DMS114 treated with DMSO at 0.1 percent for 48 hours (cell line): ENCODE measurements around the gene TCERG1L.
"Not testable (repeated sequence)": the region's sequence is repeated elsewhere in the genome, so short reads cannot be mapped to it uniquely, and the experiment has no call there.

Experiments used
- DNase-seq: peaks from one replicate; lab custom pipeline; 2025; ENCODE audit not compliant: unreplicated experiment; lab: John Stamatoyannopoulos, UW

Gene TCERG1L

DNA sequence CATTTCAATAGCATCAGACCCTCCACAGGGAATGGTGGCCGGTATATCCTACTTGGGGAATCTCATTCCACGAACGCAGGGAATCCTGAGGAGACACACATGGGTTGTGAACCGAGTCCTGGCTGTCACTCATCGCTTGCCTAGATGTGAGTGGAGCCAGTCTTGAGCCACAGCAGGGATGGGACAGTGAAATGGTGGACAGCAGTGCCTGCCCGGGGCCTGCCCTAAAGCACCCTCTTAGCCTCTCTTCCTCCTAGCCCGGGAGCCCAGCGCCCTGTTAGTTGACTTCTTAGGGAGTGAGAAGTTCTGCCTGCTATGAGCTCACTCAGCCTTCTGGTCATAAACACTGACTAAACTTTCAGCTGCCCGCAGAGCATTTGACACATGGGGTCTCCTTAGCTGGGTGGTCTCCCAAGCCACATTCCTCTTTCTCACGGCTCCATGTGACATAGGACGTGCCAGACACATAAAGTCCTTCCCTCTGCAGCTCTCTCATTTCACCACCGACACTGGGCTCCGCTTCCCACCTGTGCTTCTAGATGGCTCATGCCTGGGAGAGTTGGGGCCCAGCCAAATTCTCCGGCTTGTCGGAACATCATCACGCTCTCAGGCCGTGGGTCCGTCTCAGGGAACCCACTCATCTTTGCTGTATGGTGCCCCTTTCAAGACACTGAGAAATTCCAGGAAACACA lies 60.9 kb downstream of the TCERG1L start:
- no peak for DNase-seq

DNA sequence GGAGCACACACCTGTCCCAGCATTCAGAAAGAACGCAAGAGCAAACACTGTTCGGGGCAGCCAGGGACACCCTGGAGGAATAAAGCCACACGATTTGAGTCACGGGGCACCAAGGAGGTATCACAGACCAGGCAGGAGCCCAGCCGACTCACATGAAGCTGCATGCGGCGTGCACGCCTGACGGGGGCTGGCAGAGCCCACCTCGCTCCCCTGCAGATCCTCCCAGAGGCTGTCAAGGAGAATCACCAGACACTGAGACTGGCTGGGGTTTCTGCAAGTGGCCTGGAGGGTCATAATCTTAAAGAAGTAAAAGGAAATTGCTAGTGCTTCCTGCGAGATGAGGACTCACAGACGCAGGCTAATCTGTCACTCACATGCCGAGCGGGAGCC lies 61.6 kb downstream of the TCERG1L start:
- DNase-seq: no peak

DNA sequence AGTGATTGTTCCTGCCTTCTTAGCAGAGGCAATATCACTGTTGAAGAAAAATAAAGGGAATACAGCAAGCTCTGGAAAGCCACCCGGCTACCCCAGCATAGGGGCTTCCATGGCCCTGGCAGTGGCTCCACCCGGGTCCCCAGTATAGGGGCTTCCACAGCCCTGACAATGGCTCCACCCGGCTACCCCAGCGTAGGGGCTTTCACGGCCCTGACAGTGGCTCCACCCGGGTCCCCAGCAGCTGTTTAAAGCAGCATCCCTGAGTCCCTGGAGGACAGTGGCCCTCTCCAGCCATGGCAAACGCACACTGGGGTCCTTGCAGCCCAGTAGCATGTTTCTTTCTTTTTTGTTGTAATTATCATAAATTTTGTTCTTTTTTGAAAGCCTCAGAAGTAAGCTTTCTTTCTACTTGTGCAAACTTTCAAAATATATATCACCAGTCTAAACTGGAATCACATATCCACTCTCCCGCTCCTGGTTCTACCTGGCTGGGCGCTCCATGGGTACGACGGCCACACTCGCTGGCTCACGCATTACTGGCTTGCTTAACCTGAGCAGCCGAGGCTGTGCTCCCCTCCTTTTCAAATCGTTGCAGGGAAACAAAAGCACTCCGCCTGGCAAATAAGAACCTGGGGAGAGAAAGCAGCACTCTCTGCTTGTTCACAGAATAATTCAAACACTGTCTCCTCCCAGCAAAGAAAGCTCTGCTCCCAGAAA lies 62.1 kb downstream of the TCERG1L start:
- no peak for DNase-seq

DNA sequence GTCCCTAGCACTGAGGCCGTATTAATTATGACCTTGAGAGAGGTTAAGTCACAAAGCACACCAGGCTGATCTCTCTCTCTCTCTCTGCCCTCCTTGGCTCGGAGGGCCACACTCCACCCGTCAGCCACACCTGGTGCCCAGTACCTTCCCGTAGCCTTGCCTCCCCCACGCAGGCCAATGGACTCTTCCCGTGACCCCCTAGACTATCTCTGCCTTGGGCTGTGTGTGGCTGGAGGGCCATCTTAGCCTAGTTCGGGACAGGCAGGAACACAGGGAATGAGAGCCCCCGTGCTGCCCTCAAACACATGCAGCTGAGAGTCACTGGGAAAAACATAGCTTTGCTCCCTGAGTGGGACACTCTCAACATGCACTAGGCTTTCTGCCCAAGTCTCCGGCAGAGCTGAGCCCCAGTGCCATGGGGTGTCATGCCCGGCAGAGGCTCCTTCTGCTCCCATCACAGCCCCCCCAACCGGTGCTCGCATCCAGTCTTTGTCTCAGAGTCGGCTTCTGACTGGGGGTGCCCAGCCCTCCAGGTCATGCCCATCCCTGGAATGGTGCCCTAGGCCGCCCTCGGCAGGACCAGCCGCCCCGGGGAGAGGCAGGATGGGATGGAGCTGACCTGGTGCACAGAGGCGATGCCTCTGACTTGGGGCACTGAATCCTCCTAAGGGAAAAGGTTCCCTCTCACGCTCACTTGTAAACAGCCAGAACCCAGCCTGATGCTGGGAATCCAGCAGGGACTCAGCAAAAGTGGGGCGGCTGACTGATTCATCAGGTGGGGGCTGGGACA lies 63.0 kb downstream of the TCERG1L start:
- no peak for DNase-seq

DNA sequence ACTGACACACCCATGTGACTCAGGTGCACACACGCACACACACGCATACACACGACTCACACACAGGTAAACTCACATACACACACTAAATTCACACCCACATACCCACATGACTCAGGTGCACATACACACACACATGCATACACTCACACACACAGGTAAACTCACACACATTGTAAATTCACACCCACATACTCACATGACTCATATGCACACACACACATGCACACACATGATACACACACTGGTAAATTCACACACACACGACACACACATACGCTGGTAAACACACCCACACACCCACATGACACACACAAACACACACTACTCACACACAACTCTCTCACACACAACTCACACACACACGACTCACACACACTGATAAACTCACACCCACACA lies 63.6 kb downstream of the TCERG1L start:
- no peak for DNase-seq

DNA sequence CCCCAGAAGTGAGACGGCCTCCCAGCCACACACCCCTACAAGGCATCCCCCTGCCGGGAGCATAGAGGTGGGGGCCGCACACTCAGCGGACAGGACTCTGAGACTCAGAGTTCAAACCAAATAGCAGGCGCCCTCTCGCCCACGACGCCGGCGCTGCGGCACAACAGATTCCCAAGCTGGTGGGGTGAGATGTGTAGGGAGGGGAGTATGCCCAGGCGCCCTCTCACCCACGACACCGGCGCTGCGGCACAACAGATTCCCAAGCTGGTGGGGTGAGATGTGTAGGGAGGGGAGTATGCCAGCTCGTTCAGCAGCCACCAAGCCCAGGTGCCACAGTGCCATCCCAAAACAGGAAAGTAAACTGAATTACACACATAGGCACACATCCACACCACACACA lies 64.7 kb downstream of the TCERG1L start:
- no peak for DNase-seq

DNA sequence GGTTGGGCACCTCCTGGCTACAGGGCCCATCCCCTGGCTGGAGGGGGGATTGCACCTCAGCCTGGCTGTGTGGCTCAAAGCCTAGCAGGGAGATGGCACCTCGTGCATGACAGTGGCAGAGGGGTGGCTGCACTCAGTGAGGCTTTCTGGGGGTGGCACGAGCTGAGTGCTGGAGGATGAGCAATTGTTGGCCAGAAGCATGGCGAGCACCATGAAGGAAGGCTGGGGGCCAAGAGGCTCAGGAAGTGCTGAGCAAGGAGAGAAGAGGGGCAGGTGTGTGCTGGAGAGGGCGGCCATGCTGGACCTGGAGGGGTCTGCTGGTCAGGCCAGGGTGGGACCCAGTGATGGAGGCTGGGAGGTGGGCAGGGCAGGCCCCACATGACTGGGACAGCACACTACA lies 65.4 kb downstream of the TCERG1L start:
- no peak for DNase-seq

DNA sequence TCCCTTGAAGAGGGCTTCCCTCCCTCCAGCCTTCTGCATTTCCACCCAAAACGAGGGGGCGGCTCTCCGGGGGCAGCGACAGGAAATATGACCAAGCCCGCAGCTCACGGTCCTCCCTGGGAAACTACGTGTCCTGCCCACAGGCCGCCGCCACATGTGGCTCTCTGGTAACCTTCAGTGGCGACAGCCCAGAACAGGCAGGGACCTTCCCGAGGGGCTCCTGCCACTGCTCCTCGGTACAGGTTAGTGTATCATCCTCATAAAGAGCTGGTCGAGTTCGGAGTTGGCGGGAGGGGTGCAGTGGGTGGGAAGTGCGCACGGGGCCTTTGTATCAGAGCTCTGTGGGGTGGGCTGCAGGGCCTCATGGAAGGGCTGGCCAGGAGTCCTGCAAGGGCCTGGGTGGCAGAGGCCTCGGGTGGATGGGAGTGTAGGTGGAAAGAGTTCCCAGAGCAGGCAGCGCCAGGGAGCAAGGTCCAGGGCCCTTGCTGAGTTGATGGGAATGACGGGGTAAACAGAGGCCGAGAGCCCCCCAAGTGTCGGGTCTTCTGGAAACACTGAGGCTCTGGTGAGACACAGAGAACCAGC lies 66.0 kb downstream of the TCERG1L start:
- DNase-seq: no peak

DNA sequence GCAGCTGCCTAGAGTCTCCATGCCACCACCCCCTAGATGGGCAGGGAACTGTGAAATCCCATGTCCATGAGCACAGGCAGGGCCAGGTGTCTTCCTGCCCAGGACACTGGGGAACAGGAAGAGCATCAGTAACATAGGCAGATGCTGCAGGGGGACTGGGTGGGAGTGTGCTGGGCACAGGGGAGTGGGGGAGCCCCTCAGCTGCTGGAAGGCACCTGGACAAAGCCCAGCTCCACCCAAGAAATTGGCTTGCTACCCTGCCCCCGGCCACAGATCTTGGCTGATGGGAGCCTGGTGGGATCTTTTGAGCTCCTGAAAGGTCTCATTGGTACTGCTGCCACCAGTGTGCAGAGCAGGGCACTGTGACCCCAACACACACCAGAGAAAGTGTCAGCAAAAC lies 66.7 kb downstream of the TCERG1L start:
- DNase-seq: no peak

DNA sequence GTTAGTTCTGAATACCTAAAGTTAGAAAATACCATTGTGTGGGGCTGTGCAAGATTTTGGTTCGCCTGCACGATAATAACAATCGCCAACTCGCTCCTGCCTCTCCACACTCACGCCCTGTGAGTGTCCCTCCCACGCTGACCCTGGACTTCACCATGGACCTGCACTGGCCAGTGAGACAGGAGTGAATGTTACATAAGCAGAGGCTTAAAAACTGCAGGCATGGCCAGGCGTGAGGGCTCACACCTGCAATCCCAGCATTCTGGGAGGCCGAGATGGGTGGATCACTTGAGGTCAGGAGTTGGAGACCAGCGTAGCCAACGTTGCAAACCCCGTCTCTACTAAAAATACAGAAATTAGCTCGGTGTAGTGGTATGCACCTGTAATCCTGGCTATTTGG lies 68.4 kb downstream of the TCERG1L start:
- no peak for DNase-seq

DNA sequence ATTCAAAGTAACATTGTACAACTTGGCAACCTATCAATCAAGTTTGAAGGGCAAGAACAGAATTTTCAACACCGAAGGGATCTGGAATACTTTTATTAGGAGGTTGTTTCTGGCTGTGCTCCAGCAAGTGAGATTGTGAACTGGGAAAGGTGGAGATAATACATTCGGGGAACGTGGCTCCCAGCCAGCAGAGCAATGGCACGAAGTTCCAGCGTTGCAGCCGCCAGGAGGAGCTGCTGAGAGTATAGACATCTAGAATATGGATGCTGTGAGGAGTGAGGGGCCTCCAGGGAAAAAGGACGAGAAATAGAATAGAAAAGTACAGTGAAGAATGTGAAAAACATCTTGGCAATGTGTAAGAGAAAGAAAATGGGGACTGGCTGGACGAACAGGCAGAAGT lies 69.5 kb downstream of the TCERG1L start:
- DNase-seq: no peak

DNA sequence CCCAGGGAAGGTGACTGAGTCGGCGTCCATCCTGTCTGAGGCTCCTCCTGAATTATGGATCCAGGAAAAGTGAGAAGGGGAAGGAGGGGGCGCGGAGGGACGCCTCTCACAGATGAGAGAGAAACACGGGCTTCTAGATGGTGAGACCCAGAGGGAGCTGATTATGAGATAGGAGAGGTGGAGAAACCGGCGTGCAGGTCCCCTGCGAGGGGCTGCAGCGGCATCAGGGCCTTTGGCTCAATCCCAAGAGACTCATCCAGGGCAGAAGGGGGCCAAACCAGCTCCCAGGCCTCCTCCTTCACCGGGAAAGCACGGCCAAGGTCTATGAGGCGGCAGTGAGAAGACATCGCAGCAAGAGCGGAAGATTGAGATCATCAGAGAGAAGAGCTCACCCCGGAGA lies 70.8 kb downstream of the TCERG1L start:
- DNase-seq: no peak

DNA sequence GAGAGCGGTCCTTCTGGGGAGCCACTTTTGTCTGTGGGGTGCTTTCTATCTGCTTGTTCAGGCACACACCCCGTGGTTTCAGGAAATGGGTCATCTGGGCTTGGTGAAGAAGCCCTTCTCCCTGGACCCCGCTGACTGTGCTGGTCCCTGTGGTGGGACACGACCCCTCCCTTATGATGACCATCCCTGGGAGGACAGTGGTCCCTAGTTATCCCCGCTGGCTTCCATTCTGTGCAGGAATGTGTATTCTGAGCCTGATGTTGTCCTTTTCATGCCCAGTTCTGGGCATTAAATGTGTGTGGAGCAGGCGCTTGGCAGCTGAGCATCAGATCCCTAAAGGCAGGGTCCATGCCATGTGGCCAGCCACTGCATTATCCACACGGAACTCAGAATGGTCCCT lies 71.6 kb downstream of the TCERG1L start:
- DNase-seq: no peak

DNA sequence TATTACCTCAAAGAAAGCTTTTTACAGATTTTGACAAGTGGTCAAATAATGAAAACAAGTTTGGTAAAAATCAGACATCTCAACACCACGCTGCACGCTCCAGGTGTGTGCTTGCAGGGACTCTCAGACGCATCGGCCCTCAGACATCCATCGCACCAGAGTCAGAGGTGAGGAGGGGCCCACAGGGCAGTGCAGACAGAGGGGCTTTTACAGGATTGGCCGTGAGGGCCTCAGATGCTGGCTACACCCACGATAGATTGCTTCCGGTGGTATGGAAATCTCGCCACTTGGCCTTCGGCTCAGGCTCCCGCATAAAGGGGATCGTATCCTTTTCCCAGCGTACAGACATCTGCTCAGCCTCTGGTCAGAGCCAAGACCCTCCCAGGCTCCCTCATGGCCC lies 72.1 kb downstream of the TCERG1L start:
- DNase-seq: no peak

DNA sequence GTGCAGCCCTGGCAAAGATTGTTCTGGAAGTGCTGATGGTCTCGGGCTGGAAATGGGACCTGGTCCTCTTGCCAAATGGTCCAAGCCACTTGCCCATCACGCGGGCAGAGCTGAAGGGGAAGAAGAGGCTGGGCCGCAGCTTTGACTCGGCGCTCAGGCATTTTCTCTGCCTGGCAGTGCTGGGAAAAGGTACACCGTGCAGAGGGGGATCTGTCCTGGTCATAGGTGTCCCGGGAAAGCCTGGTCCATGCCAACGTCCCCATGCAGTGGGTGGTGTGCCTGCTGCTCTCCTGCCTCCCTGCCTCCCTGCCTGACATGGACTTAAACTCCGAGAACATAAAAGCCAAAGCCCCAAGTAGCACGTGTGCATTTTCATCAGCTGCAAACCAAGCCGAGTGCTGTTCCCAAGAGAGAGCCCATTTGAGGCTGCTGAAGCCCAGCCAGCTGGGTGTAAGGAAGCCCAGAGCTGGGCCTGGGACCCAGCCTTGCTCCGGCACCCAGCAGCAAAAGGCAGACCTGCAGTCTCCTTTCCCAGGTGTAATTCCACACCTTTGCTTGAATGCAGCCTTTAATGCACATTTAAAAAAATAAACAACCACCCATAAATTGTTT lies 72.7 kb downstream of the TCERG1L start:
- DNase-seq: no peak

DNA sequence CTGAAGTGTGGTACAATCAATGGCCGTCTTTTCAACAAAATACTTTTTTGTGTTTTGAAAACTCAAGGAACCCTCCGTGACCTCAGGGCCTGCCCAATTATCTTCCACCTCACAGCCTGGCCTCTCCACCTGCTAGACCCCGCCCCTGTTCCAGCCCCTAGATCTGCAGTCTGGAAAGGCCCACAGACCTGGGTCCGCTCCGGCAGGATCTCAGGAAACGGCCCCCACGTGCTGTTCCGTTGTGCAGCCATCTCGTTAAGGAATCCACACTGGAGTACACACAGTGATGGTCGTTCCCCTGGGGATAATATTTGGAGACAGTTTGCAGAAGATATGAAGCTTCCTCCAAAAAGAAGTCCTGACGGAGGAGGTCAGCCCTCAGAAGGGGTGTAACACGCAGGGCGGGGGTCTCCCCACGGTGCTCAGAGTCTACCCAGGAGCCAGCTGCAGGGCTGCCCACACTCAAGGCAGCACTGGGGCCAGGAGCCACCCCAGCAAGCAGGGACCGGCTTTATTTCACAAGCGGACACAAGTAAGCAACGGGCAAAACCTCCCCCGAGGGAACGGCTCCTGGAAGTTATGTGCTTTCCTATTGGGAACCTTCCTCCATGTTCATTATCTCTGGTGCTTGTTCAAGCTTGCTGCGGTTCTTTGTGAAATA lies 73.4 kb downstream of the TCERG1L start:
- DNase-seq: no peak

DNA sequence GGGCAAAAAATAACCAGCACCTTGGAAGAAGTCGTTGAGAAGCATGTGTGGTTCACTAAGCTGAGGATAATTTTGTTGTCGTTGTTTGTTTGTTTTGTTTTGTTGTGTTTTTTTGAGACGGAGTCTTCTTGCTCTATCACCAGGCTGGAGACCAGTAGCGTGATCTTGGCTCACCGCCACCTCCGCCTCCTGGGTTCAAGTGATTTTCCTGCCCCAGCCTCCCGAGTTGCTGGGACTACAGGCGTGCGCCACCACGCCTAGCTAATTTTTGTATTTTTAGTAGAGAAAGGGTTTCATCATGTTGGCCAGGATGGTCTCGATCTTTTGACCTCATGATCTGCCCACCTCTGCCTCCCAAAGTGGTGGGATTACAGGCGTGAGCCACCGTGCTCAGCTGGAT lies 76.9 kb downstream of the TCERG1L start:
- DNase-seq: not testable (repeated sequence)

DNA sequence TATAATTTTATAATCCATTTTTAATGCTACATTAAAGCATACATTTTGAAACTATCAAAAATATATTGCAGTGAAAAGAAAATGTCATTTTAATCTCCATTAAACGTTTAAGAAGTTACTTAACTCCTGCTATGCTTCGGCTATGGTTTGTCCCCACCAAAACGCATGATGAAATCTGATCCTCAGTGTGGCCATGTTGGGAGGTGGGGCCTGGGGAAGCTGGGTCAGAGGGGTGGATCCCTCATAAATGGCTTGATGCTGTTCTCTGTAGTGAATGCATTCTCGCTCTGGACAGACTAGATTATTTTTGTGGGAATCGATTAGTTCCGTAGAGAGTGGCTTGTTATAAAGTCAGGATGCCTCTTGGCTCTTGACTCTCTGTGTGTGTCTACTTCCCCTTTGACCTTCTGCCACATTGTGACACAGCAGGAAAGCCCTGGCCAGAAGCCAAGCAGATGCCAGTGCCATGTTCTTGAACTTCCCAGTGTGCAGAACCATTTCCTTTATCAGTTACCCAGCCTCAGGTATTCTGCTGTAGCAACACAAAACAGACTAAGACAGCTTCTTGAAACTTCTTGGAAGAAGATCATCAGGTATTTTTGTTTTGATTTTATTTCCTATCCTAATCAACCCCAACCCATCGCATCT lies 77.8 kb downstream of the TCERG1L start:
- DNase-seq: no peak

DNA sequence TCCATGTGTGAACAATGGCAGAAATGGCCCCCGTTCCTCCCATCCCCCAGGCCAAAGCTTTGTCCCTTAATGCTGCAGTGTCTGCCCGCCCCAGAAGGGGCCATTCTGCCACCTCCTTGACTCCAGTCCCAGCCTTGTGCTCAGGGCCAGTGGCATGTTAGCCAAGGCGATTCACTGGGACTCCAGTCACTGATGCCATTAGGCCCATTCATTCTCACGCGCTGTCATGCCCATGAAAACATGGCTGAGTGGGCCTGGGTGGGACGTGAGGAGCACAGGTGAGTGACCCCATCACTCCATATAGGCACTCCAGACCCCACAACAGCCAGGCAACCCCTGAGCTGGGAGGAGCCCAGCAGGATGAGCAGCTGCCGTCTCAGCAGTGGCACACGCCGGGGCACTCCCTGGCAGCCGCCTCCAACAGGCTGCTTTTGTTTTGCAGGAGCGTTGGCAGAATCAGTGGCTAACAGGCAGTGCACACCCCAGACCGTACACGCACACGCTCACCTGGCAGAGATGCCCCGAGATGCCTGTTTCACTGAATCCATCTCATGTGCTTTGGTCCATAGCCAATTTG lies 79.5 kb downstream of the TCERG1L start:
- no peak for DNase-seq
